Naive thymus-derived CD8-positive, alpha-beta T cell (primary cell): ENCODE measurements around the gene CCDC144A. TPM values are rescaled to one million over a fixed set of nuclear protein-coding genes. Genes with fewer than 3 reads are reported as not detected.
A peak's percentile ranks its signal among the peaks of the same experiment; 100 is the strongest.
"Not testable (repeated sequence)": the region's sequence is repeated elsewhere in the genome, so short reads cannot be mapped to it uniquely, and the experiment has no call there.

Experiments used
- ATAC-seq, 2 donors: fragments of 150-1000 bp; cut with Tn5 transposase in 1 of 2; sonication (Bioruptor Pico), chemical (Tn5 transposase) in 1 of 2; 1 replicate in 1 of 2; 2 replicates in 1 of 2; pipeline ENCODE4 v1.10.0; 2021; ENCODE audit warnings: mild to moderate bottlenecking in 2 of 2, moderate library complexity in 2 of 2
- POLR2A ChIA-PET: fragments of 350-600 bp; sonication (Branson Sonifier 250); formaldehyde crosslinking; loops from one replicate; lab custom pipeline; 2021; ENCODE audit warnings: antibody characterized with exemption; lab: Charles Lee
- DNase-seq, 10 donors: peaks; one replicate each; pipeline versions ENCODE4 v3.0.0 to v3.0.0-alpha.2; 2020 to 2022
- H3K27ac Mint-ChIP-seq, 10 donors: one replicate each; pipeline ENCODE4 v1.8.0; 2020 to 2022; ENCODE audit warnings: mild to moderate bottlenecking in 10 of 10, mixed read lengths in 10 of 10, moderate library complexity in 4 of 10, inconsistent platforms in 1 of 10
- H3K27me3 Mint-ChIP-seq, 5 donors: one replicate each; pipeline ENCODE4 v1.8.0; 2021 to 2022; ENCODE audit warnings: mixed read lengths in 5 of 5
- H3K36me3 Mint-ChIP-seq, 3 donors: one replicate each; pipeline ENCODE4 v1.8.0; 2020 to 2022; ENCODE audit warnings: mixed read lengths in 3 of 3, mild to moderate bottlenecking in 2 of 3, inconsistent platforms in 1 of 3
- H3K4me1 Mint-ChIP-seq, 4 donors: one replicate each; pipeline ENCODE4 v1.8.0; 2021 to 2022; ENCODE audit warnings: mixed read lengths in 4 of 4
- H3K4me3 Mint-ChIP-seq, 10 donors: one replicate each; pipeline ENCODE4 v1.8.0; 2020 to 2022; ENCODE audit warnings: mild to moderate bottlenecking in 10 of 10, mixed read lengths in 10 of 10, moderate library complexity in 6 of 10, inconsistent platforms in 1 of 10
- H3K9me3 Mint-ChIP-seq, 9 donors: one replicate each; pipeline ENCODE4 v1.8.0; 2020 to 2022; ENCODE audit warnings: mixed read lengths in 9 of 9, mild to moderate bottlenecking in 3 of 9, inconsistent platforms in 1 of 9, moderate library complexity in 1 of 9
- polyA plus RNA-seq, 3 donors: library from polyadenylated mRNA; unstranded; fragments of 300-500 nt; fragmentation: Illumina TruSeq; gene quantifications; one replicate each; pipeline ENCODE4 v1.2.3, GENCODE V29; 2021
- total RNA-seq, 8 experiments: library from RNA in 2 of 8; stranded (reverse) in 2 of 8; gene quantifications; one replicate each; pipeline ENCODE4 v1.2.3 and lab custom pipeline; 2021 to 2026

CCDC144A gene
- total and polyA plus RNA-seq, 5 experiments from 2014 or later = 0.42 to 3.7 (median 1.5) TPM

- H3K4me1 Mint-ChIP-seq, POLR2A ChIA-PET, ATAC-seq, H3K36me3 Mint-ChIP-seq, H3K9me3 Mint-ChIP-seq, DNase-seq, H3K27ac Mint-ChIP-seq: not testable (repeated sequence)
- Mint-ChIP-seq H3K4me3 (peak overlapping the region in 4 of 10 donors; percentile 3 to 54 (median 41)), H3K27me3 (peaks cover 3 to 38% (median 26%) of the 10 kb centered on the region in 5 donors)
Measured at GRCh38 chr17:16683290-16684138, 6.5 kb upstream of the CCDC144A start.

- H3K27ac Mint-ChIP-seq, ATAC-seq, POLR2A ChIA-PET, H3K4me1 Mint-ChIP-seq, H3K9me3 Mint-ChIP-seq, DNase-seq, H3K4me3 Mint-ChIP-seq, H3K36me3 Mint-ChIP-seq: not testable (repeated sequence)
- peaks cover 3 to 38% (median 24%) of the 10 kb centered on the region in 5 donors for H3K27me3 Mint-ChIP-seq
Measured at GRCh38 chr17:16686019-16686418, 4.0 kb upstream of the CCDC144A start.

- H3K4me3 Mint-ChIP-seq, DNase-seq, ATAC-seq, H3K9me3 Mint-ChIP-seq, H3K36me3 Mint-ChIP-seq, H3K27ac Mint-ChIP-seq, H3K4me1 Mint-ChIP-seq, POLR2A ChIA-PET: not testable (repeated sequence)
- peaks cover 3 to 31% (median 21%) of the 10 kb centered on the region in 5 donors for H3K27me3 Mint-ChIP-seq
Measured at GRCh38 chr17:16687151-16687550, 2.9 kb upstream of the CCDC144A start.

- DNase-seq, H3K9me3 Mint-ChIP-seq, H3K36me3 Mint-ChIP-seq, H3K27ac Mint-ChIP-seq, H3K27me3 Mint-ChIP-seq, H3K4me1 Mint-ChIP-seq, POLR2A ChIA-PET: not testable (repeated sequence)
- H3K4me3 Mint-ChIP-seq = peak overlapping the region in 2 of 10 donors; percentile 10 to 71
- peak in 1 of 2 donors; percentile 50 for ATAC-seq
Measured at GRCh38 chr17:16690447-16690846, 406 bp downstream of the CCDC144A start.

- POLR2A ChIA-PET, DNase-seq, H3K4me3 Mint-ChIP-seq, H3K27ac Mint-ChIP-seq, H3K9me3 Mint-ChIP-seq, ATAC-seq, H3K4me1 Mint-ChIP-seq, H3K36me3 Mint-ChIP-seq: not testable (repeated sequence)
- H3K27me3 Mint-ChIP-seq = peaks cover 4 to 12% (median 10%) of the 10 kb centered on the region in 5 donors
Measured at GRCh38 chr17:16697603-16698002, 7.6 kb downstream of the CCDC144A start.

GRCh38 chr17:16745492-16746203 lies 55.6 kb downstream of the CCDC144A start:
- Mint-ChIP-seq H3K4me3 (peak overlapping the region in 8 of 10 donors; percentile 43 to 74 (median 60)), H3K27me3 (peaks cover 18 to 64% (median 28%) of the 10 kb centered on the region in 5 donors), H3K4me1 (peaks cover 2 to 12% (median 6%) of the 10 kb centered on the region in 4 donors)
- peak in 1 of 10 donors; percentile 35 for DNase-seq
- POLR2A ChIA-PET, H3K27ac Mint-ChIP-seq, ATAC-seq, H3K36me3 Mint-ChIP-seq, H3K9me3 Mint-ChIP-seq: not testable (repeated sequence)

- peaks cover 4 to 18% (median 9%) of the 10 kb centered on the region in 4 donors for H3K4me1 Mint-ChIP-seq
- POLR2A ChIA-PET, H3K36me3 Mint-ChIP-seq, H3K9me3 Mint-ChIP-seq, DNase-seq, H3K27ac Mint-ChIP-seq: not testable (repeated sequence)
- peaks cover 21 to 74% (median 36%) of the 10 kb centered on the region in 5 donors for H3K27me3 Mint-ChIP-seq
- H3K4me3 Mint-ChIP-seq = peak overlapping the region in 4 of 10 donors; percentile 23 to 70 (median 56)
- ATAC-seq = peak; percentile 18 to 63
Measured at GRCh38 chr17:16746571-16746970, 56.5 kb downstream of the CCDC144A start.

GRCh38 chr17:16750515-16750914 lies 60.5 kb downstream of the CCDC144A start:
- POLR2A ChIA-PET, DNase-seq, ATAC-seq, H3K4me3 Mint-ChIP-seq, H3K9me3 Mint-ChIP-seq, H3K36me3 Mint-ChIP-seq, H3K27ac Mint-ChIP-seq: not testable (repeated sequence)
- H3K27me3 Mint-ChIP-seq = peaks cover 16 to 50% (median 26%) of the 10 kb centered on the region in 5 donors
- peaks cover 4 to 17% (median 9%) of the 10 kb centered on the region in 4 donors for H3K4me1 Mint-ChIP-seq

GRCh38 chr17:16751224-16751923 lies 61.3 kb downstream of the CCDC144A start:
- H3K4me1 Mint-ChIP-seq, POLR2A ChIA-PET, H3K9me3 Mint-ChIP-seq, H3K36me3 Mint-ChIP-seq: not testable (repeated sequence)
- Mint-ChIP-seq H3K4me3 (peak overlapping the region in 5 of 10 donors; percentile 11 to 66 (median 37)), H3K27ac (peak overlapping the region in 1 of 10 donors; percentile 2), H3K27me3 (peaks cover 14 to 42% (median 19%) of the 10 kb centered on the region in 5 donors)
- DNase-seq = peak in 3 of 10 donors; percentile 17 to 31 (median 19)
- ATAC-seq = peak; percentile 50 to 59

GRCh38 chr17:16751924-16752287 lies 61.9 kb downstream of the CCDC144A start:
- ATAC-seq, H3K27ac Mint-ChIP-seq, H3K36me3 Mint-ChIP-seq, DNase-seq, POLR2A ChIA-PET, H3K4me1 Mint-ChIP-seq, H3K4me3 Mint-ChIP-seq: not testable (repeated sequence)
- H3K27me3 Mint-ChIP-seq = peaks cover 13 to 36% (median 17%) of the 10 kb centered on the region in 5 donors
- peaks cover 0 to 10% (median 5%) of the 10 kb centered on the region in 9 donors for H3K9me3 Mint-ChIP-seq

- H3K27ac Mint-ChIP-seq, DNase-seq, H3K4me1 Mint-ChIP-seq, POLR2A ChIA-PET, H3K4me3 Mint-ChIP-seq, H3K36me3 Mint-ChIP-seq, ATAC-seq, H3K27me3 Mint-ChIP-seq: not testable (repeated sequence)
- H3K9me3 Mint-ChIP-seq = peaks cover 0 to 10% (median 5%) of the 10 kb centered on the region in 9 donors
Measured at GRCh38 chr17:16757520-16757919, 67.5 kb downstream of the CCDC144A start.

- DNase-seq, H3K4me1 Mint-ChIP-seq, H3K27me3 Mint-ChIP-seq, H3K36me3 Mint-ChIP-seq, H3K27ac Mint-ChIP-seq, POLR2A ChIA-PET: not testable (repeated sequence)
- peak overlapping the region in 1 of 10 donors; percentile 57 for H3K4me3 Mint-ChIP-seq
- H3K9me3 Mint-ChIP-seq = peaks cover 0 to 10% (median 5%) of the 10 kb centered on the region in 9 donors
- peak in 1 of 2 donors; percentile 57 for ATAC-seq
Measured at GRCh38 chr17:16758177-16758576, 68.1 kb downstream of the CCDC144A start.
